ENCODE measurements around the gene PALM3. TPM values are rescaled to one million over a fixed set of nuclear protein-coding genes. Genes with fewer than 3 reads are reported as not detected.
"Not testable (repeated sequence)": the region's sequence is repeated elsewhere in the genome, so short reads cannot be mapped to it uniquely, and the experiment has no call there.

The PALM3 gene
- polyA plus RNA-seq, 3 donors = not detected

- no peak overlapping the region for H2AFZ ChIP-seq (ENCODE audit: insufficient read depth, low read depth, low read length, poor library complexity, severe bottlenecking)
- H3K79me2 ChIP-seq (ENCODE audit: insufficient read depth, low read length) = no peaks in the 10 kb centered on the region
- Mint-ChIP-seq H3K4me1 (peaks cover 14% of the 10 kb centered on the region), H3K36me3 (peaks cover 56 to 73% of the 10 kb centered on the region in 2 donors), H3K27me3 (ENCODE audit: low read depth in 3 of 3) (peaks cover 16 to 20% (median 20%) of the 10 kb centered on the region in 3 donors), H3K4me3 (no peak overlapping the region), H3K9me3 (peaks cover 5 to 16% (median 10%) of the 10 kb centered on the region in 7 donors), H3K27ac (no peak overlapping the region)
- peaks cover 8% of the 10 kb centered on the region for H4K20me1 ChIP-seq (ENCODE audit: insufficient read depth, low read length)
- no peak overlapping the region for H3K4me3 ChIP-seq (replicated peaks in 1 of 3; ENCODE audit: low read depth in 2 of 3, low read length in 3 of 3)
- peaks cover 47 to 64% of the 10 kb centered on the region in 2 donors for H3K36me3 ChIP-seq (replicated peaks in 1 of 2; ENCODE audit: control insufficient read depth in 1 of 2, insufficient read depth in 2 of 2, low read length in 2 of 2)
- TF ChIP-seq CTCF (IDR thresholded peaks at IDR 0.05) = no peak
- H3K4me2 ChIP-seq (replicated peaks; ENCODE audit: extremely low read depth, low read length, poor library complexity, severe bottlenecking) = no peak overlapping the region
- no peak overlapping the region for H3K27ac ChIP-seq (ENCODE audit: low read depth in 1 of 2, low read length in 2 of 2)
- H3K9me3 ChIP-seq (replicated peaks in 1 of 2; ENCODE audit: control insufficient read depth in 1 of 2, insufficient read depth in 1 of 2, low read length in 2 of 2) = peaks cover 5 to 10% of the 10 kb centered on the region in 2 donors
- DNase-seq = no peak
- intact Hi-C loops (cut with micrococcal nuclease) = no loop called here
- H3K4me1 ChIP-seq (ENCODE audit: control insufficient read depth in 1 of 2, insufficient read depth in 2 of 2, low read length in 2 of 2) = no peaks in the 10 kb centered on the region
- 83% methylated on average over 1 of the region's 4 CpGs for WGBS (ENCODE audit: insufficient coverage)
- no peak overlapping the region for H3K9ac ChIP-seq (ENCODE audit: insufficient read depth, low read length, poor library complexity, severe bottlenecking)
- peaks cover 0 to 6% of the 10 kb centered on the region in 2 donors for H3K27me3 ChIP-seq (ENCODE audit: control insufficient read depth in 2 of 2, insufficient read depth in 2 of 2, low read length in 2 of 2)
Measured at GRCh38 chr19:14050512-14050911, 11.4 kb downstream of the PALM3 start.

- DNase-seq = peak; percentile 63 to 80 (median 76)
- peaks cover 2 to 4% (median 4%) of the 10 kb centered on the region in 3 donors for H3K27me3 Mint-ChIP-seq (ENCODE audit: low read depth in 3 of 3)
- H3K4me2 ChIP-seq (replicated peaks; ENCODE audit: extremely low read depth, low read length, poor library complexity, severe bottlenecking) = no peak overlapping the region
- H3K4me3 ChIP-seq (replicated peaks in 1 of 3; ENCODE audit: low read depth in 2 of 3, low read length in 3 of 3) = no peak overlapping the region
- H3K9me3 ChIP-seq (replicated peaks in 1 of 2; ENCODE audit: control insufficient read depth in 1 of 2, insufficient read depth in 1 of 2, low read length in 2 of 2) = peaks cover 5 to 10% of the 10 kb centered on the region in 2 donors
- H3K9ac ChIP-seq (ENCODE audit: insufficient read depth, low read length, poor library complexity, severe bottlenecking) = no peak overlapping the region
- H3K27me3 ChIP-seq (ENCODE audit: control insufficient read depth in 2 of 2, insufficient read depth in 2 of 2, low read length in 2 of 2) = no peaks in the 10 kb centered on the region
- H3K79me2 ChIP-seq (ENCODE audit: insufficient read depth, low read length) = no peaks in the 10 kb centered on the region
- peaks cover 5 to 16% (median 10%) of the 10 kb centered on the region in 7 donors for H3K9me3 Mint-ChIP-seq
- 100% methylated on average over 4 of the region's 8 CpGs for WGBS (ENCODE audit: insufficient coverage)
- H3K4me1 ChIP-seq (ENCODE audit: control insufficient read depth in 1 of 2, insufficient read depth in 2 of 2, low read length in 2 of 2) = no peaks in the 10 kb centered on the region
- no peak overlapping the region for H2AFZ ChIP-seq (ENCODE audit: insufficient read depth, low read depth, low read length, poor library complexity, severe bottlenecking)
- H3K36me3 Mint-ChIP-seq = peaks cover 64 to 92% of the 10 kb centered on the region in 2 donors
- H3K36me3 ChIP-seq (replicated peaks in 1 of 2; ENCODE audit: control insufficient read depth in 1 of 2, insufficient read depth in 2 of 2, low read length in 2 of 2) = peaks cover 58 to 82% of the 10 kb centered on the region in 2 donors
- H3K27ac ChIP-seq (ENCODE audit: low read depth in 1 of 2, low read length in 2 of 2) = no peak overlapping the region
- H3K4me1 Mint-ChIP-seq = peaks cover 11% of the 10 kb centered on the region
- TF ChIP-seq CTCF (IDR thresholded peaks at IDR 0.05) = peak; percentile 98
- H4K20me1 ChIP-seq (ENCODE audit: insufficient read depth, low read length) = peaks cover 8% of the 10 kb centered on the region
- H3K27ac Mint-ChIP-seq = peak overlapping the region in 3 of 7 donors; percentile 36 to 85 (median 48)
- intact Hi-C loops (cut with micrococcal nuclease) = loop anchor here (5.0 to 10.0 kb wide), 2 partner anchors 96 to 164 kb away; partner anchors contain the start of gene DCAF15 (in 1 of the 2)
- H3K4me3 Mint-ChIP-seq = no peak overlapping the region
Measured at GRCh38 chr19:14048443-14049153, 13.3 kb downstream of the PALM3 start.

DNA sequence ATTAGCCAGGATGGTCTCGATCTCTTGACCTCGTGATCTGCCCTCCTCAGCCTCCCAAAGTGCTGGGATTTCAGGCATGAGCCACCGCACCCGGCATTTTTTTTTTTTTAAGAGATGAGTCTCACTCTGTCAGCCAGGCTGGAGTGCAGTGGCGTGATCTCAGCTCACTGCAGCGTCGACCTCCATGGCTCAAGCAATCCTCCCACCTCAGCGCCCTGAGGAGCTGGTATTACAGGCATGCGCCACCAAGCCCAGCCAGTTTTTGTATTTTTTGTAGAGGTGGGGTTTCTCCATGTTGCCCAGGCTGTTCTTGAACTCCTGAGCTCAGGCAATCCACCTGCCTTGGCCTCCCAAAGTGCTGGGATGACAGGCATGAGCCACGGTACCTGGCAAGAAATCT, 14.0 kb downstream of the PALM3 start:
- not testable (repeated sequence) for H3K27me3 ChIP-seq (ENCODE audit: control insufficient read depth in 2 of 2, insufficient read depth in 2 of 2, low read length in 2 of 2); H3K79me2 ChIP-seq (ENCODE audit: insufficient read depth, low read length); H4K20me1 ChIP-seq (ENCODE audit: insufficient read depth, low read length); H3K4me2 ChIP-seq (replicated peaks; ENCODE audit: extremely low read depth, low read length, poor library complexity, severe bottlenecking); H3K4me3 Mint-ChIP-seq; H3K27me3 Mint-ChIP-seq (ENCODE audit: low read depth in 3 of 3); H3K4me1 ChIP-seq (ENCODE audit: control insufficient read depth in 1 of 2, insufficient read depth in 2 of 2, low read length in 2 of 2); H3K27ac ChIP-seq (ENCODE audit: low read depth in 1 of 2, low read length in 2 of 2); H3K9ac ChIP-seq (ENCODE audit: insufficient read depth, low read length, poor library complexity, severe bottlenecking); DNase-seq; H3K9me3 ChIP-seq (replicated peaks in 1 of 2; ENCODE audit: control insufficient read depth in 1 of 2, insufficient read depth in 1 of 2, low read length in 2 of 2); H2AFZ ChIP-seq (ENCODE audit: insufficient read depth, low read depth, low read length, poor library complexity, severe bottlenecking); H3K4me3 ChIP-seq (replicated peaks in 1 of 3; ENCODE audit: low read depth in 2 of 3, low read length in 3 of 3); H3K27ac Mint-ChIP-seq
- Mint-ChIP-seq H3K4me1 (peaks cover 14% of the 10 kb centered on the region), H3K36me3 (peaks cover 65 to 97% of the 10 kb centered on the region in 2 donors), H3K9me3 (peaks cover 5 to 16% (median 8%) of the 10 kb centered on the region in 7 donors)
- intact Hi-C loops (cut with micrococcal nuclease) = loop anchor here (5.0 to 10.0 kb wide), 2 partner anchors 96 to 163 kb away; partner anchors contain the start of gene DCAF15 (in 1 of the 2)
- WGBS (ENCODE audit: insufficient coverage) = 98% methylated on average over 5 of the region's 10 CpGs
- peaks cover 63 to 86% of the 10 kb centered on the region in 2 donors for H3K36me3 ChIP-seq (replicated peaks in 1 of 2; ENCODE audit: control insufficient read depth in 1 of 2, insufficient read depth in 2 of 2, low read length in 2 of 2)

All from CD14-positive monocyte (primary cell).